ENCODE data around the gene GAN.

DNA sequence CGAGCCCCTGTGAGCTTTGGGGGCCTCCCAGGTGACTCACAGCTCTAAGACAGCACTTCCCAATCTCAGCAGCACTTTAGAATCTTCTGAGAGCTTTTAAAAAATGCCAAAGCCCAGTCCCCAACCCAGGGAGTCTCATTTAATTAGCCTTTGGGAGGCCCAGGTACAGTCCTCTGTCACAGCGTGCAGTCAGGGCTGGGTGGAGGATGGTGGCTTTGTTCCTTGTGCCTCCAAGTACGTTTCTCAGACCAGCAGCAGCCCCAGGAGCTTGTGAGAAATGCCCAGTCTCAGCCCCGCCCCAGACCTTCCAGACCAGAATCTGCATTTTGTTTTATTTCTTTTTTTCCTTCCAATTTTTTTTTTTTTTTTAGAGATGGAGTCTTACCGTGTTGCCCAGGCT is 102.4 kb downstream of the GAN start:
- TF ChIP-seq, protein P1, sequence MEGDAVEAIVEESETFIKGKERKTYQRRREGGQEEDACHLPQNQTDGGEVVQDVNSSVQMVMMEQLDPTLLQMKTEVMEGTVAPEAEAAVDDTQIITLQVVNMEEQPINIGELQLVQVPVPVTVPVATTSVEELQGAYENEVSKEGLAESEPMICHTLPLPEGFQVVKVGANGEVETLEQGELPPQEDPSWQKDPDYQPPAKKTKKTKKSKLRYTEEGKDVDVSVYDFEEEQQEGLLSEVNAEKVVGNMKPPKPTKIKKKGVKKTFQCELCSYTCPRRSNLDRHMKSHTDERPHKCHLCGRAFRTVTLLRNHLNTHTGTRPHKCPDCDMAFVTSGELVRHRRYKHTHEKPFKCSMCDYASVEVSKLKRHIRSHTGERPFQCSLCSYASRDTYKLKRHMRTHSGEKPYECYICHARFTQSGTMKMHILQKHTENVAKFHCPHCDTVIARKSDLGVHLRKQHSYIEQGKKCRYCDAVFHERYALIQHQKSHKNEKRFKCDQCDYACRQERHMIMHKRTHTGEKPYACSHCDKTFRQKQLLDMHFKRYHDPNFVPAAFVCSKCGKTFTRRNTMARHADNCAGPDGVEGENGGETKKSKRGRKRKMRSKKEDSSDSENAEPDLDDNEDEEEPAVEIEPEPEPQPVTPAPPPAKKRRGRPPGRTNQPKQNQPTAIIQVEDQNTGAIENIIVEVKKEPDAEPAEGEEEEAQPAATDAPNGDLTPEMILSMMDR (IDR thresholded peaks at IDR 0.05; ENCODE audit: insufficient read depth, low read length) = no peak
- TF ChIP-seq GABPA (IDR thresholded peaks at IDR 0.05; ENCODE audit: low read depth) (no peak), POLR2AphosphoS5 (IDR thresholded peaks at IDR 0.05; ENCODE audit: low read depth) (no peak), SPI1 (IDR thresholded peaks at IDR 0.05; ENCODE audit: borderline replicate concordance, low read depth) (no peak)
- TF ChIP-seq, protein P2, sequence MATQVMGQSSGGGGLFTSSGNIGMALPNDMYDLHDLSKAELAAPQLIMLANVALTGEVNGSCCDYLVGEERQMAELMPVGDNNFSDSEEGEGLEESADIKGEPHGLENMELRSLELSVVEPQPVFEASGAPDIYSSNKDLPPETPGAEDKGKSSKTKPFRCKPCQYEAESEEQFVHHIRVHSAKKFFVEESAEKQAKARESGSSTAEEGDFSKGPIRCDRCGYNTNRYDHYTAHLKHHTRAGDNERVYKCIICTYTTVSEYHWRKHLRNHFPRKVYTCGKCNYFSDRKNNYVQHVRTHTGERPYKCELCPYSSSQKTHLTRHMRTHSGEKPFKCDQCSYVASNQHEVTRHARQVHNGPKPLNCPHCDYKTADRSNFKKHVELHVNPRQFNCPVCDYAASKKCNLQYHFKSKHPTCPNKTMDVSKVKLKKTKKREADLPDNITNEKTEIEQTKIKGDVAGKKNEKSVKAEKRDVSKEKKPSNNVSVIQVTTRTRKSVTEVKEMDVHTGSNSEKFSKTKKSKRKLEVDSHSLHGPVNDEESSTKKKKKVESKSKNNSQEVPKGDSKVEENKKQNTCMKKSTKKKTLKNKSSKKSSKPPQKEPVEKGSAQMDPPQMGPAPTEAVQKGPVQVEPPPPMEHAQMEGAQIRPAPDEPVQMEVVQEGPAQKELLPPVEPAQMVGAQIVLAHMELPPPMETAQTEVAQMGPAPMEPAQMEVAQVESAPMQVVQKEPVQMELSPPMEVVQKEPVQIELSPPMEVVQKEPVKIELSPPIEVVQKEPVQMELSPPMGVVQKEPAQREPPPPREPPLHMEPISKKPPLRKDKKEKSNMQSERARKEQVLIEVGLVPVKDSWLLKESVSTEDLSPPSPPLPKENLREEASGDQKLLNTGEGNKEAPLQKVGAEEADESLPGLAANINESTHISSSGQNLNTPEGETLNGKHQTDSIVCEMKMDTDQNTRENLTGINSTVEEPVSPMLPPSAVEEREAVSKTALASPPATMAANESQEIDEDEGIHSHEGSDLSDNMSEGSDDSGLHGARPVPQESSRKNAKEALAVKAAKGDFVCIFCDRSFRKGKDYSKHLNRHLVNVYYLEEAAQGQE (IDR thresholded peaks at IDR 0.05; ENCODE audit: insufficient replicate concordance, low read depth) = no peak

Data from HL-60 (cell line).